Erythroblast (primary cell): Measurements from ENCODE around the gene MAD1L1.

ENCODE experiments used
- GATA1 ChIP-seq: IDR thresholded peaks from 2 replicates; pipeline ENCODE4 v1.6.1; 2011; ENCODE audit warnings: low read depth, mild to moderate bottlenecking, control low read depth, low read length, moderate library complexity
- POLR2A ChIP-seq: IDR thresholded peaks from 2 replicates; pipeline ENCODE4 v1.6.1; 2011; ENCODE audit warnings: mild to moderate bottlenecking, low read length

- TF ChIP-seq POLR2A, result no peak
- no peak for TF ChIP-seq GATA1
Observed at GRCh38 chr7:2072798-2073197, 159.9 kb downstream of the MAD1L1 start.
